HL-60 (cell line): ENCODE measurements around the gene STK17A.

Experiments used
- CTCF ChIP-seq: IDR thresholded peaks from one replicate; pipeline ENCODE4 v1.5.1; 2011; ENCODE audit warnings: low read length, control low read depth, inconsistent platforms; ENCODE audit not compliant: insufficient read depth
- GABPA ChIP-seq: IDR thresholded peaks from 2 replicates; pipeline ENCODE4 v1.6.1; 2012; ENCODE audit warnings: low read depth
- POLR2AphosphoS5 ChIP-seq: IDR thresholded peaks from 2 replicates; pipeline ENCODE4 v1.6.1; 2012; ENCODE audit warnings: low read depth
- REST ChIP-seq: IDR thresholded peaks from 2 replicates; pipeline ENCODE4 v1.6.1; 2012; ENCODE audit warnings: low read depth; ENCODE audit not compliant: insufficient replicate concordance

DNA sequence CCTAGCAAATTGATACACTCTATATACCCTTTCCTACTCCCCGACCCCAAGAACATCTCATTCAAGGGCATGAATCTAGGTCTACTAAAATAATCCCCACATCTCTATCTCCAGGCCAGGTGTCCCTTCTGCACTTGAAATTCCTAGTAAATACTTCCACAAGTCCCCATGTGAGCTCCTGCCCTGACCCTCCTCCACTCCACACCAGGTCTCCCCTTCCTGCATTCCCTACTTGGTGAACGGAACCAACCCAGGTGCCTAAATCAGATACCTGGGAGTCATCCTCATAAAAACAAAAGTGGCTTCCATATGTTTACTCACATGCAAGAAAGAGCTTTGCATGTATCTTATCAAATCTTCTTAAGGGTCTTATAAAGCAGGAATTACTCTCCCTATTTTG lies 77.2 kb downstream of the STK17A start:
- TF ChIP-seq CTCF (no peak), POLR2AphosphoS5 (no peak), REST (no peak), GABPA (no peak)
